GM21367 (cell line): Measurements from ENCODE around the gene C19orf38.
"Not testable (repeated sequence)": the region's sequence is repeated elsewhere in the genome, so short reads cannot be mapped to it uniquely, and the experiment has no call there.

Experiments used
- ATAC-seq: cut with Tn5 transposase; IDR thresholded peaks from one replicate; pipeline ENCODE4 v1.9.1; 2021; ENCODE audit not compliant: unreplicated experiment

C19orf38 gene

DNA sequence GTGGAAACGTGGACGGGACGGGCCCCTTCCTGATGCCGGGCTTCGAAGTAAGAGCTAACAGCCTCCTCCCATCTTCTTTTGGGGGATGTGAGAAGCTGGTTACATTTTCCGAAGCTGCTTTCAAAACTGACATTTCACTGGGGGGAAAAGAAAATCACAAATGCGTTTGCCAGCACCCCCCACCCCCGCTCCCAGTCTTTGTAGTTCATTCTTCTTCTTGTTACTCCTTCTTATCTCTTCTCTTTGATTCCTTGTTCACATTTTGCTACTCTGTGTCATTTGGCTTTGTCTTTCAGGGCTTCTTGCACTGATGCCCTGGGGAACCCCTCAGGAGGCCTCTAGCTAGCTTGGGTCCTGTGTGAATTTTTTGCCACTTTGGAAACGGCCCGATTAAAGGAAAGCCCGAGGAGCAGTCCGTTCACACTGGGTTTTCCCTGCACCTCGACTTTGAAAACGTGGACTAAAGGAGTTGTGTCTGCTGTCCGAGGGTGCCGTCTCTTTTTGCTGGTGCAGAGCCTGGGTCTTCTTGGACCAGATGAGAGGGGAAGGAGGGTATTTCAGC, 24.4 kb downstream of the C19orf38 start:
- no peak for ATAC-seq

DNA sequence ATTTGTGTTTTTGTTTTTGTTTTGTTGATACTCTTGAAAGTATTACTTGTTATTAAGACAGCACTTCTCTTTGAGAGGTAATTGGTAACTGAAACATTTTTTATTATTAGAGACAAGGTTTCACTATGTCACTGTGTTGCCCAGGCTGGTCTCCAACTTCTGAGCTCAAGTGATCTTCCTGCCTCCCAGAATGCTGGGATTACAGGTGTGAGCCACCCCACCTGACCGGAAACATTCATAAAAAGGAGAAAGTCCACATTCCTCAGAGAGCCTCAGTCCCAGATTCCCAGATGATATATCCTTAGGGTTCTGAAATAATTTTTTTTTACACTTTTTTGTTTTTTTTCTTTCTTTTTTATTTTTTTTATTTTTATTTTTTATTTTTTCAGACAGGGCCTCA, 25.8 kb downstream of the C19orf38 start:
- no peak for ATAC-seq

DNA sequence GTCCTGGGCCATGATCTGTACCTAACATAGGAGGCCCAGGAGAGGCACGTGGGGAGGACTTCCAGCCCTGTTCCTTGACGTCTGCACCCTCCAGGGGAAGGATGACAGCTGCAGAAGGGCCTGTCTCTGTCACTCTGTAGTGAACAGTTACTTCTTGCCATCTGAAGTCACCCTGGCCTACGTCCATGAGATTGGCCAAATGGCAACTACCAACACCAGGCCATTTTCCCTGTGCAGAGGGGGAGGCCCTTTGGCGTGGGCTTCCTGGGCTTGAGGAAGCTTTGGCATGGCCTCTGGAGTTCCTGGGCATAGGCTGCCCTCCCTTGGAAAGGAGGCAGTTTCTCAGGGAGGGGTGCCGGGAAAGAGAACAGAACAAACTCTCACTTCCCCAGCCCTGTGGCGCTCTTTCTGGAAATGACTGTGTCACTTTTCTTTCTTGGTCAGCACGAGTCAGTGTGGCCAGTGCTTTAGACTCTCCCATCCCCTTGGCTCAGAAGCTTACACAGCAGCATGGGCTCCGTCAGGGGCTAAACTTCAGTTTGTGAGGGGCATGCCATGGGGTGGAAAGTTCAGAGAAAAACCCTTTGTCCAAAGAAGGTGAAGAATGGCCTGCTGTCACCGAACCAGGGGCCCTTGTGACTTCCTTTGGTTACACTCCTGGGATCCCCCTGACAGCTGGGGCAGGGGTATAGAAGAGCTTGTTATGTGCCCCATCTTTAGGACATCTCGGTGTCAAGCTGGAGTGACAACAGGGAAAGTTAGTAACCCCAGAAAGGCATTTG, 28.4 kb downstream of the C19orf38 start:
- ATAC-seq = no peak

GRCh38 chr19:10877608-10878007, 29.4 kb downstream of the C19orf38 start:
- ATAC-seq = not testable (repeated sequence)

DNA sequence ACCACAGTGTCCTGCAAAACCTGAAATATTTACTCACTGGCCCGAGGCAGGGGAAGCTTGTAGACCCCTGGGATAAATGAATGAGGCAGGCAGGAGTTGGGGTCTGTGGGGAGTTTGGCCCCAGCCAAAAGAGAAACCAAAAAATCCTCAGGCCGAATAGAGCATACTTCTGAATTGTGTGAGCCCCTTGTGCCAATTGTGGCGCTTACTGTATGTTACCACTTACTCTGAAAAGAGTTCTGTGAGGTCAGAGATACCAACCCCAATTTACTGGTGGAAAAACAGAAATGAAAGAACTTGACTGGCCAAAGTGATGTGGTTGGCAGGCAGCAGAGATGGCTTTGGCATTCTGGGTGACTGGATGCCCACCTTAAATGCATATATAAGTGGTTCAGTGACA, 30.0 kb downstream of the C19orf38 start:
- ATAC-seq = no peak

DNA sequence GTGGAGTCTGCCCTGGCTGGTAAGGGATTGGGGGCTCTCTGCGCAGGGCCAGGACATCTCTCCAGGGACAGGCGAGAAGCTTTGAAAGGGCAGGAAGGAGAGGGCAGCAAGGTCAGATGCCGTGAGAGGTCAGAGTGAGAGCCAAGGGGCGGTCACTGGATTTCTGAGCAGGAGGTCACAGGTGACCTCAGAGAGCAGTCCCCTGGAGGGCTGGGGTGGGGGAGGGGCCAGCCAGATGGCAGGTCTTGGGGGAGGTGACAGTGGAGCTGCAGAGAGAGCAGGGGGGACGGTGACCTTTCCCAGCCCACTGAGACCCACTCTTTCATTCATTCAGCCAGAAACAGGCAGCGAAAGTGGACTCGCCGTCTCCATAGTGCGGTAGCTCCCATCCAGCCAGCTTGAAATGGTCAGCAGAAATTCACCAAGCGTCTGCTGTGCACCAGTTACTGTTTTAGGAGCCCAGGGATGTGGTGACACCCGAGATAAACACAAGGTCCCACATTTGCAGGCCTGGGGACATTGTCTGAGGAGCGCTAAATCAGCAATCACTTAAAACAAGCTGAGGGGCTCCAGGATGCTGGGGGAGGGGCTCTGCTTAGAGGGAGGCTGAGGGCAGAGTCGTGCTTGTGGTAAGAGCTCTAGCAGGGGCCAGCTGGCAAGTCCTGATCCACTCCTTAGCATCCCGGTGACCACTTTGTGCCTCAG, 33.3 kb downstream of the C19orf38 start:
- no peak for ATAC-seq

DNA sequence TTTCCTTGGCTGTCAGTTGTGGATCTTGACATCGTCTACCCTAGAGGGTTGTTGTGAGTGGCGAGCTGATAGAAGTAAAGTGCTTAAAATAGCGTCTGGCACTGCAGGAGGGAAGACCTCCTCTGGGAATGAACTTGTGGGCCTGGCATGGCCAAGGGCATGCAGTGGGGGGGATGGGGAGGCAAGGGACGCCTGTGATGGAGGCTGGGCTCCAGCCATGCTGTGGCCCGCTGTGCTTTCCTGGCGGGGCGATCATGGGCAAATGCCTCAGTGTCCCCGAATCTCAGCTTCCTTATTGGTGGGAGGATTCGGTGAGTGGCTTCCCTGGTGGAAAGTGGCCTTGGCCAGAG, 33.9 kb downstream of the C19orf38 start:
- ATAC-seq = no peak

- ATAC-seq = no peak
Observed at GRCh38 chr19:10884274-10884673, 36.1 kb downstream of the C19orf38 start.

- ATAC-seq = no peak
Observed at GRCh38 chr19:10885201-10886169, 37.3 kb downstream of the C19orf38 start.

- ATAC-seq = no peak
Observed at GRCh38 chr19:10887616-10888367, 39.6 kb downstream of the C19orf38 start.

DNA sequence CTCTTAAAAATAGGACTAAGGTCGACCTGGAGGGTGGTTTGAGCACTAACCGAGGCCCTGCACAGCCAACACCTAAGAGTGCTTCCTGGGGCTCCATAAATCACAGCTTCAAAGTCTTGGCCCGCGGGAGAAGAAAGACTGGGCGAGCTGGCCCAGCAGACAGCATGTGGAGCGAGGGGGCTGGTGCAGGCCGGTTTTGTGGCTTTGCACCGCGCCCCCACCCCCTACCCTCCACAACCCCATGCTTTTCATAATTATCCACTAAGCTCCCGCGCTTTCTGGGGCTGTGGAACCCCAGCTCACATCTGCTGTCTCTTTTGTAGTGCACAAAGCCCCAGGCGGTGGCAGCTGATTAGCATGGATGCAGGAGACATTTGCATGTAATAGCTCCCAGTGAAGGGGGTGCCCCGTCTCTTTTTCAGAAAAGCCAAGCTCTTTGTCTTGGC, 40.2 kb downstream of the C19orf38 start:
- ATAC-seq = no peak

GRCh38 chr19:10889880-10890279, 41.7 kb downstream of the C19orf38 start:
- no peak for ATAC-seq

GRCh38 chr19:10891405-10892086, 43.3 kb downstream of the C19orf38 start:
- no peak for ATAC-seq

DNA sequence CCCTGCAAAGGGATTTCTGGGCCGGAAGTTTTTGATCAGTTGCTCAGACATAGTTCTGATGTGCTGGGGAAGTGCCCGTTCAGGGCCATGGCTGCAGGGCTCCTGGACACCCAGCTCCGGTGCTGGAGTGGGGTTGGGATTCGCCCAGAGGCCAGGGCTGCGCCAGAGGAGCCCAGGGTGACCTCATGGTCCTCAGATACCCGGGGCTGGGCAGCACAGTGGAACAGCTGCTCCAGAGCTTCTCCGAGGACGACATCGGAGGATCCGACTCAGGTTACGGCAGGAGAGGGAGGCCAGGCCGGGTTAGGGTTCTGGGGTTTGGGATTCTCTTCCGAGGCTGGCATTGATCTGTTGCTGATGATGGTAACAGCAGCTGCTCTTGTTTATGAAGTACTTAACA, 44.0 kb downstream of the C19orf38 start:
- no peak for ATAC-seq

DNA sequence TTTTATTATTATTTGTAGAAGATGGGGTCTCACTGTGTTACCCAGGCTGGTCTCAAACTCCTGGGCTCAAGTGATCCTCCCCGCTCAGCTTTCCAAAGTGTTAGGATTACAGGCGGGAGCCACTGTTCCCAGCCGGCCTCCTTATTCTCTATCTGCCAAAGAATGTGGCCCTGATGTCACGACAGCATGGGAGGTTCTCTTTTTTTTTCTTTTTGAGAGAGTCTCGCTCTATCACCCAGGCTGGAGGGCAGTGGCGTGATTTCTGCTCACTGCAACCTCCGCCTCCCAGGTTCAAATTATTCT, 46.6 kb downstream of the C19orf38 start:
- ATAC-seq = no peak

- ATAC-seq = no peak
Observed at GRCh38 chr19:10895363-10895762, 47.1 kb downstream of the C19orf38 start.

DNA sequence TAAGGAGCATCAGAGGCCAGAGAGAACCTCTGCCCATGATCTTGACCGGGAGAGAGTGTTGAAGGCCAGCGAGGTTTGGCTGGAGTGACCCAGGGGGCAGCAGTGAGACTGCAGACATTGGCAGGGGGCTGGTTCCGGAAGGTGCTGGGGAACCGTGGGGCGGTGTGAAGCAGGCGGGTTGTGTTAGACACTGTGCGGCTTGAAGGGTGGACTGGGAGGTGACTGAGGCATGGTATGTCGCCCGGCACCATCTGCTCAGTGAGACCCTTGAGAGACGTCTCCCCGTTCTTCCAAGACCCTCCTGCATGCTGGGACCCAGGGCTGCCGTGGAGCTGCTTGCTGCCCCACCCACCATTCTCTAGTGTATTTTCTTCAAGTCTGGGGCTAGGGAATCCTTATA, 47.7 kb downstream of the C19orf38 start:
- ATAC-seq = no peak

DNA sequence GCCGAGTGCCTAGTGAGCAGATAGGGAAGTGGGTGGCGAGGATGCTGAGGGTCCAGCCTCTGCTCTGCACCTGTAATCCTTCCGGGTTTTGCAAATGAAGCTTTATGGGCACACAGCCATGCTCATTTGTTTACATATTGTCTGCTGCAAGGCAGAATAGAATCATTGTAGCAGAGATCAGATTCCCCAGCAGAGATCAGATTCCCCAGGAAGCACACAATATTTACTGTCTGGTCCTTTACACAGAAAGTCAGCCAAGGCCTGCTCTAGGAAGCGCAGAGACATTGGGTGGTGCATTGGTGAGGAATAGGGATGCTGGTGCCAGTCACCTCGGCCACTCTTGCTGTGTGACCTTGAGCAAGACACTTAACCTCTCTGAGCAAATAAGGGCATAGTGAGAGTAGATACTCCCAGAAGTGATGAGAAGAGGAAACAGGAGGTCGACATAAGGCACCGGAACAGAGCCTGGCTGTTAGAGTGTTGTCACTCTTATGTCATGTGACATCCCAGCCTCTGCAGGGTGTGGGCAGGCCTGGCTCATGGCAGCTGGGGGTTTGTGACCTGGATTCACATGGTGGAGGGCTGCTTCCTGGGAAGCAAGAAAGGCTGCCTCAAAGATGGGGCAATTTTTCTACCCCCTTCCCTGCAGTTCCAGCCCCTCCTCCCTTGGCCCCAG, 48.8 kb downstream of the C19orf38 start:
- ATAC-seq = no peak

GRCh38 chr19:10898633-10899032, 50.4 kb downstream of the C19orf38 start:
- ATAC-seq = no peak
